HepG2 (cell line): Measurements from ENCODE around the gene ZSCAN31. TPM values are rescaled to one million over a fixed set of nuclear protein-coding genes. Genes with fewer than 3 reads are reported as not detected.
A peak's percentile ranks its signal among the peaks of the same experiment; 100 is the strongest.

Source experiments
- BCL6 ChIP-seq: IDR thresholded peaks from 2 replicates; pipeline ENCODE4 v1.6.1; 2016; ENCODE audit warnings: missing genetic modification reagents, missing compliant biosample characterization
- KLF13 ChIP-seq: sonication (generic); formaldehyde crosslinking; IDR thresholded peaks from 2 replicates; pipeline ENCODE4 v1.4.0; 2020; ENCODE audit warnings: mild to moderate bottlenecking, missing genetic modification reagents
- NFE2 ChIP-seq: sonication (generic); formaldehyde crosslinking; IDR thresholded peaks from 2 replicates; pipeline ENCODE4 v1.4.0; 2020; ENCODE audit warnings: missing genetic modification reagents
- SNAPC2 ChIP-seq: sonication (generic); formaldehyde crosslinking; IDR thresholded peaks from 2 replicates; pipeline ENCODE4 v1.8.1; 2022; ENCODE audit warnings: mild to moderate bottlenecking, missing genetic modification reagents
- STAT5B ChIP-seq: sonication (generic); formaldehyde crosslinking; IDR thresholded peaks from 2 replicates; pipeline ENCODE4 v1.4.0; 2020; ENCODE audit warnings: missing genetic modification reagents
- ZNF12 ChIP-seq: sonication (generic); formaldehyde crosslinking; IDR thresholded peaks from 2 replicates; pipeline ENCODE4 v1.5.0; 2020; ENCODE audit warnings: missing genetic modification reagents
- ZNF256 ChIP-seq: sonication (generic); formaldehyde crosslinking; conservative IDR thresholded peaks from 2 replicates; pipeline ENCODE4 v1.4.0; 2020; ENCODE audit warnings: missing genetic modification reagents
- ZNF713 ChIP-seq: sonication (generic); formaldehyde crosslinking; IDR thresholded peaks from 2 replicates; pipeline ENCODE4 v1.4.0; 2020; ENCODE audit warnings: mild to moderate bottlenecking, missing genetic modification reagents
- ZNF878 ChIP-seq: sonication (generic); formaldehyde crosslinking; IDR thresholded peaks from 2 replicates; pipeline ENCODE4 v1.8.1; 2023; ENCODE audit warnings: mild to moderate bottlenecking, missing genetic modification reagents, moderate library complexity
- polyA plus RNA-seq, 8 experiments: library from polyadenylated mRNA; depleted of rRNA in 3 of 8; stranded (reverse) in 7 of 8; unstranded in 1 of 8; fragments of >200 nt; fragmentation: Illumina TruSeq in 4 of 8; extraction: Trizol in 4 of 8; gene quantifications; 2 replicates each; pipeline versions ENCODE4 v1.2.1 to v1.2.3, GENCODE V29; 2011 to 2016; ENCODE audit warnings: low read depth in 4 of 8, missing spikeins in 1 of 8, mixed read lengths in 1 of 8; ENCODE audit not compliant: insufficient read depth in 1 of 8
- total RNA-seq, 5 experiments: library from RNA; depleted of rRNA; stranded (reverse); fragments of >200 nt; fragmentation: Illumina TruSeq; extraction: Trizol; gene quantifications; 2 replicates each; pipeline ENCODE4 v1.2.3, GENCODE V29; 2016; ENCODE audit warnings: low read depth in 1 of 5
- TF ChIP-seq, protein P1 (sequence below): sonication (generic); formaldehyde crosslinking; IDR thresholded peaks from 2 replicates; pipeline ENCODE4 v1.4.0; 2020; ENCODE audit warnings: missing genetic modification reagents
- TF ChIP-seq, protein P2 (sequence below), 2 experiments: sonication (generic) in 1 of 2; formaldehyde crosslinking in 1 of 2; IDR thresholded peaks; 2 replicates each; pipeline versions ENCODE4 v1.4.0 to v1.6.1; 2016 to 2020; ENCODE audit warnings: borderline replicate concordance in 1 of 2, low read depth in 1 of 2, mild to moderate bottlenecking in 1 of 2, missing genetic modification reagents in 1 of 2
- TF ChIP-seq, protein P3 (sequence below): sonication (generic); formaldehyde crosslinking; IDR thresholded peaks from 2 replicates; pipeline ENCODE4 v1.5.0; 2020; ENCODE audit warnings: missing genetic modification reagents
- TF ChIP-seq, protein P4 (sequence below), 2 experiments: sonication (generic) in 1 of 2; formaldehyde crosslinking in 1 of 2; IDR thresholded peaks; 2 replicates each; pipeline versions ENCODE4 v1.6.1 to v1.9.0; 2014 to 2022; ENCODE audit warnings: antibody characterized with exemption in 1 of 2, borderline replicate concordance in 1 of 2, inconsistent platforms in 1 of 2, low read depth in 1 of 2, missing genetic modification reagents in 1 of 2
- TF ChIP-seq, protein P5 (sequence below): sonication (generic); formaldehyde crosslinking; IDR thresholded peaks from 2 replicates; pipeline ENCODE4 v1.8.0; 2022; ENCODE audit warnings: missing genetic modification reagents, mild to moderate bottlenecking, borderline replicate concordance

Gene ZSCAN31
- total and polyA plus RNA-seq, 2 of the 13 experiments (the other 11 are each of a cell fraction or from before 2014, with no cell fraction given) = 5.3 to 6.2 TPM

DNA sequence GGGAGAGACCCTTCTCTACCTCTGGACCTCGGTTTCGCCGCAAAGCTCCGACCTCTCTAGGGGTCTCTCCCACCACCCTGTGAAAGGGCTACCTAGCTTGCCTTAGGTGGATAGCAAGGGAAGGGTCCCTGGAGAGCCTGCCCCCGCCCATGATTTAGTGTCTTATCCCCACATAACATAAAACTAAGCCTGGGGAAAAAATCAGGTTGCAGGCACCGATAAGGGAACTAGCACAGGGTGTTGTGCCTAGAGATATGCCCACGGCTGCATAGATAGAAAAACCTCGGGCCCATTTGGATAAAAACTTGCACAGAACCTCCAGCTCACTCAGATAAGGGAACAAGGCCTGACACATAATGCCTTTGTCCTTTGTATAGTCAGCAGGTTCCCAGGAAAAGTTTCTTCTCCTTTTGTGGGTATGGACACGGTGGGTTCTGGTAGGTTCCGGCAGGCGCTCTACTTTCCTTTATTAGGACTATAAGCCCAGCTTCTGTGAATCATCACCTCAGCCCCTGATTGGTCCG, 846 bp downstream of the ZSCAN31 start (continued):
- TF ChIP-seq, protein P1, sequence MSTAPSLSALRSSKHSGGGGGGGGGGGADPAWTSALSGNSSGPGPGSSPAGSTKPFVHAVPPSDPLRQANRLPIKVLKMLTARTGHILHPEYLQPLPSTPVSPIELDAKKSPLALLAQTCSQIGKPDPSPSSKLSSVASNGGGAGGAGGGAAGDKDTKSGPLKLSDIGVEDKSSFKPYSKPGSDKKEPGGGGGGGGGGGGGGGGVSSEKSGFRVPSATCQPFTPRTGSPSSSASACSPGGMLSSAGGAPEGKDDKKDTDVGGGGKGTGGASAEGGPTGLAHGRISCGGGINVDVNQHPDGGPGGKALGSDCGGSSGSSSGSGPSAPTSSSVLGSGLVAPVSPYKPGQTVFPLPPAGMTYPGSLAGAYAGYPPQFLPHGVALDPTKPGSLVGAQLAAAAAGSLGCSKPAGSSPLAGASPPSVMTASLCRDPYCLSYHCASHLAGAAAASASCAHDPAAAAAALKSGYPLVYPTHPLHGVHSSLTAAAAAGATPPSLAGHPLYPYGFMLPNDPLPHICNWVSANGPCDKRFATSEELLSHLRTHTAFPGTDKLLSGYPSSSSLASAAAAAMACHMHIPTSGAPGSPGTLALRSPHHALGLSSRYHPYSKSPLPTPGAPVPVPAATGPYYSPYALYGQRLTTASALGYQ (CRISPR knock-in tag) = no peak
- TF ChIP-seq ZNF256 (no peak), ZNF12 (CRISPR knock-in tag) (no peak), NFE2 (no peak), ZNF878 (no peak), ZNF713 (CRISPR knock-in tag) (0 out of 2 replicates have a peak, but pooled peaks have one; percentile 12), BCL6 (no peak), STAT5B (CRISPR knock-in tag) (no peak), SNAPC2 (CRISPR knock-in tag) (no peak), KLF13 (CRISPR knock-in tag) (no peak)
- TF ChIP-seq, protein P2, sequence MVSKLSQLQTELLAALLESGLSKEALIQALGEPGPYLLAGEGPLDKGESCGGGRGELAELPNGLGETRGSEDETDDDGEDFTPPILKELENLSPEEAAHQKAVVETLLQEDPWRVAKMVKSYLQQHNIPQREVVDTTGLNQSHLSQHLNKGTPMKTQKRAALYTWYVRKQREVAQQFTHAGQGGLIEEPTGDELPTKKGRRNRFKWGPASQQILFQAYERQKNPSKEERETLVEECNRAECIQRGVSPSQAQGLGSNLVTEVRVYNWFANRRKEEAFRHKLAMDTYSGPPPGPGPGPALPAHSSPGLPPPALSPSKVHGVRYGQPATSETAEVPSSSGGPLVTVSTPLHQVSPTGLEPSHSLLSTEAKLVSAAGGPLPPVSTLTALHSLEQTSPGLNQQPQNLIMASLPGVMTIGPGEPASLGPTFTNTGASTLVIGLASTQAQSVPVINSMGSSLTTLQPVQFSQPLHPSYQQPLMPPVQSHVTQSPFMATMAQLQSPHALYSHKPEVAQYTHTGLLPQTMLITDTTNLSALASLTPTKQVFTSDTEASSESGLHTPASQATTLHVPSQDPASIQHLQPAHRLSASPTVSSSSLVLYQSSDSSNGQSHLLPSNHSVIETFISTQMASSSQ (IDR thresholded peaks at IDR 0.05; ENCODE audit: low read depth) = no peak
- TF ChIP-seq, protein P2 (CRISPR knock-in tag; IDR thresholded peaks at IDR 0.05; ENCODE audit: borderline replicate concordance) = no peak
- TF ChIP-seq, protein P3, sequence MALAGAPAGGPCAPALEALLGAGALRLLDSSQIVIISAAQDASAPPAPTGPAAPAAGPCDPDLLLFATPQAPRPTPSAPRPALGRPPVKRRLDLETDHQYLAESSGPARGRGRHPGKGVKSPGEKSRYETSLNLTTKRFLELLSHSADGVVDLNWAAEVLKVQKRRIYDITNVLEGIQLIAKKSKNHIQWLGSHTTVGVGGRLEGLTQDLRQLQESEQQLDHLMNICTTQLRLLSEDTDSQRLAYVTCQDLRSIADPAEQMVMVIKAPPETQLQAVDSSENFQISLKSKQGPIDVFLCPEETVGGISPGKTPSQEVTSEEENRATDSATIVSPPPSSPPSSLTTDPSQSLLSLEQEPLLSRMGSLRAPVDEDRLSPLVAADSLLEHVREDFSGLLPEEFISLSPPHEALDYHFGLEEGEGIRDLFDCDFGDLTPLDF (CRISPR knock-in tag) = no peak; the same call in 1 of the 2 replicates
- TF ChIP-seq, protein P4, sequence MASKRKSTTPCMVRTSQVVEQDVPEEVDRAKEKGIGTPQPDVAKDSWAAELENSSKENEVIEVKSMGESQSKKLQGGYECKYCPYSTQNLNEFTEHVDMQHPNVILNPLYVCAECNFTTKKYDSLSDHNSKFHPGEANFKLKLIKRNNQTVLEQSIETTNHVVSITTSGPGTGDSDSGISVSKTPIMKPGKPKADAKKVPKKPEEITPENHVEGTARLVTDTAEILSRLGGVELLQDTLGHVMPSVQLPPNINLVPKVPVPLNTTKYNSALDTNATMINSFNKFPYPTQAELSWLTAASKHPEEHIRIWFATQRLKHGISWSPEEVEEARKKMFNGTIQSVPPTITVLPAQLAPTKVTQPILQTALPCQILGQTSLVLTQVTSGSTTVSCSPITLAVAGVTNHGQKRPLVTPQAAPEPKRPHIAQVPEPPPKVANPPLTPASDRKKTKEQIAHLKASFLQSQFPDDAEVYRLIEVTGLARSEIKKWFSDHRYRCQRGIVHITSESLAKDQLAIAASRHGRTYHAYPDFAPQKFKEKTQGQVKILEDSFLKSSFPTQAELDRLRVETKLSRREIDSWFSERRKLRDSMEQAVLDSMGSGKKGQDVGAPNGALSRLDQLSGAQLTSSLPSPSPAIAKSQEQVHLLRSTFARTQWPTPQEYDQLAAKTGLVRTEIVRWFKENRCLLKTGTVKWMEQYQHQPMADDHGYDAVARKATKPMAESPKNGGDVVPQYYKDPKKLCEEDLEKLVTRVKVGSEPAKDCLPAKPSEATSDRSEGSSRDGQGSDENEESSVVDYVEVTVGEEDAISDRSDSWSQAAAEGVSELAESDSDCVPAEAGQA (IDR thresholded peaks at IDR 0.05; ENCODE audit: low read depth) = no peak
- TF ChIP-seq, protein P4 (CRISPR knock-in tag; IDR thresholded peaks at IDR 0.05; ENCODE audit: borderline replicate concordance) = no peak
- TF ChIP-seq, protein P5, sequence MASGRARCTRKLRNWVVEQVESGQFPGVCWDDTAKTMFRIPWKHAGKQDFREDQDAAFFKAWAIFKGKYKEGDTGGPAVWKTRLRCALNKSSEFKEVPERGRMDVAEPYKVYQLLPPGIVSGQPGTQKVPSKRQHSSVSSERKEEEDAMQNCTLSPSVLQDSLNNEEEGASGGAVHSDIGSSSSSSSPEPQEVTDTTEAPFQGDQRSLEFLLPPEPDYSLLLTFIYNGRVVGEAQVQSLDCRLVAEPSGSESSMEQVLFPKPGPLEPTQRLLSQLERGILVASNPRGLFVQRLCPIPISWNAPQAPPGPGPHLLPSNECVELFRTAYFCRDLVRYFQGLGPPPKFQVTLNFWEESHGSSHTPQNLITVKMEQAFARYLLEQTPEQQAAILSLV (CRISPR knock-in tag) = no peak
